DMS79 treated with DMSO at 0.1 percent for 48 hours (cell line): Measurements from ENCODE around the gene TTC39C.

Source experiments
- DNase-seq: peaks from one replicate; lab custom pipeline; 2025; lab: John Stamatoyannopoulos, UW

Gene TTC39C

DNA sequence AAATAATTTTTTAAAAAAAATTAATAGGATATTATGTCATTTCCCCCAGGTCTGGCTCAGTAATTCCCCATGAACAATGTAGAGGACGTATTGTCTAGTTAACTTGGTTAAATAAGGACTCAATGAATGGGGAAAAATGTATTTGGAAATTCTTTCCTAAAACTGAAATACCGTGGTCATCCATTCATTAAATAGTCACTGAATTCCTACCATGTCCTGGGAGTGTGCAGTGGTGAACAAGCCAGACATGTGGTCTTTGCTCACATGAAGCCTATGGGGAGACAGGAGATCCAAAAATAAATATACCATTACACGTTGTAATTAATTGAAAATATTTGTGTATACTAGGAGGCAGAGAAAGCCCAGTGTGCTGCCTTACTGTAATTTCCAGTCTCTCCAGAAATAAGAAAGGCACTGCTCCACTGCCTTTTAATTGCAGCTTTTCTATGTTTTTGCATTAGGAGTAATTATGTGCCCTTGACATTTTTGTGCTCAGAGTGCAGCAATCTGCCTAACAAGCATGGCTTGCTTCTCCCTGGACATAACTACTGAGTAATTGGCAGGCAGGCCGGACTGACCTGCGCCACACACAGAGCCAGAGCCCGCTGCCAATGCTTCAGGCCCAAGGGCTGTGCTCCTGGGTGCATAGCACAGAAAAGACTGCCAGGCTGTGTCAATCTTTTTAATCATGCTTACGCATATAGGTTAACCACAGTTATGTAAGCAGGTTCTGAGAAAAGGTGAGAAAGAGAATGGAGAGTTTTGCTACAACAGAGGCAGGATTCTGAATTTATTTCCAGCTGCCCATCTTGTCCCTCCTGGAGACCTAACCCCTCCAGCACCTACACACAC lies 22.2 kb upstream of the TTC39C start:
- peak; percentile 64 for DNase-seq

DNA sequence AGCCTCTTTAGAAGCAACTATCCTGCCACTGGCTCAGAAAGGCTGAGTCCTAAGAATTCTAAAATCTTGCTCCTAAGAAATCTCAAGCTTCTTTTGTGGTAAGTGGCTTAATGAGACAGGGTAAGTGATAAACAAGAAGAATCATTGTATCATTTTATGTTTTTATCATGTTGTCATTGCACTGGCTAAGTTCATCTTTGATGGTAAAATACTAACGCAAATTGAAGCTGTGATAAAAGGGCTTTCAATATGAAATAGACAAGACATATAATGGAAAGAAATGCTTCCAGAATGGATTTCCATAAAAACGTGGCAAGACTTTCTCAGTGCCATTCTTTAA lies 21.6 kb upstream of the TTC39C start:
- DNase-seq = no peak

DNA sequence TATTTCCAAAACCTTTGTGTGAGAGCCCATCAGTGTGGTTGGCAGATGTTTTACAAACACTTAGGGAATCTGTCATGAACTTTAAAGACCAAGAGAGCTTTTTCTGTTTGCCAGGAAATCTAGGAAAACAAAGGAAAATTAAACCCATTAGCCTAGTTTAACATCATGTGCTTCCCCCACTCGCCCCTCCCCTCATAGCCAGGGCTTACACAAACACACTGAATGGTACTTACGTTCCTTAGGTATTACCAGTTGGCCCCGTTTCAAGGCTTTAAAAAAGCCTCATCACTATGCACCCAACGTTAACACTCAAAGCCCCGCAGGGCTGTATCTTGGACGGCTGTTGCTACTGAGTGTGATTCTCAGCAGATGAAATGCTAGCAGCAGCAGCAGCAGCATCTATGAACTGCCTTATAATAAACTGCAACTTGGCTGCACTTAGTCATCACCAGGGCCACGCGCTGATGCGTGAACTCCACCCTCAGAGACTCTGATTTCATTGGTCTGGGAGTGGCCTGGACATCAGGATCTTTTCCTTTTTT lies 20.1 kb upstream of the TTC39C start:
- DNase-seq = peak; percentile 97

DNA sequence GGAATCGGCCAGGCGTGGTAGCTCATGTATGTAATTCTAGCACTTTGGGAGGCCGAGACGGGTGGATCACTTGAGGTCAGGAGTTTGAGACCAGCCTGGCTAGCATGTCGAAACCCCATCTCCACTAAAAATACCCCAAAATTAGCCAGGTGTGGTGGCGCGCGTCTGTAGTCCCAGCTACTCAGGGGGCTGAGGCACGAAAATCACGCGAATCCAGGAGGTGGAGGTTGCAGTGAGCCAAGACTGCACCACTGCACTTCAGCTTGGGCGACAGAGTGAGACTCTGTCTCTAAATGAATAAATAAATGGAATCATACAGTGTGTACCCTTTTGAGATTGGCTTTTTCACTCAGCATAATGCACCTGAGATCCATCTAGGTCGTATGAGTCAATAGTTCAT lies 19.4 kb upstream of the TTC39C start:
- DNase-seq = peak; percentile 34

DNA sequence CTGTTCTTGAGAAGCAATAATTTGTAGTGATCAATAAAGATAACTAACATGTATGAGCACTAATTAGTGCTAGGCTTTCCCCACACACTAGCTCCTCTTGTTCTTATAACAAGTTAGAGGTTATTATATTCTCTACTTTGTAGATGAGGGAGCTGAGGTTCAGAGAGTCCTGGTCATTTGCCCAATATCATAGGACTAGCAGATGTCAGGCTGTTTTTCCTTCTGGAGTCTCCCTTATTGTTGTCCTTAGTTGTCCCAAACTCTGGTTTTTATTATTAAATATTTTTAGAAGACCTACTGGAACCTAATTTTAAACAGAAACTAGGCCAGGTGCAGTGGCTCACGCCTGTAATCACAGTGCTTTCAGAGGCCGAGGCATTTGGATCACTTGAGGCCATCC lies 16.5 kb upstream of the TTC39C start:
- DNase-seq = no peak

DNA sequence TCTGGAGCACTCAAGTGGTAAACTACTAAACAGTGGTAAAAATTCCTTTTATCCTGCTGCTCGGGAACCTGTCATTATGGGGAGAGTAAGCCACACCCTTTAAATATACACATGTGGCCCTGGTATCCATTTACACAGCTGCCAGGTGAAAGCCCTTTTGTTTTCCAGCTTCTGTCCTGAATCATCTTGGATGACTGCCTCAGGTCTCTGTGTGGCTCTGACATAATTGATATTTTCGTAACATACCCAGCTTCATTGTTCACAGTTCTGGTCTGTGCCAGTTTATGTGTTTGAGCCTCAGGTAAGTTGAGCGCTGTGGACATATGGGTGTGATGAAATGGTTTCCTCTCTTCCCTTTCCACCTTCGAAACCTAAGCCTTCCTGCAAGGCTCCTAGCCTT lies 15.7 kb upstream of the TTC39C start:
- peak; percentile 81 for DNase-seq

DNA sequence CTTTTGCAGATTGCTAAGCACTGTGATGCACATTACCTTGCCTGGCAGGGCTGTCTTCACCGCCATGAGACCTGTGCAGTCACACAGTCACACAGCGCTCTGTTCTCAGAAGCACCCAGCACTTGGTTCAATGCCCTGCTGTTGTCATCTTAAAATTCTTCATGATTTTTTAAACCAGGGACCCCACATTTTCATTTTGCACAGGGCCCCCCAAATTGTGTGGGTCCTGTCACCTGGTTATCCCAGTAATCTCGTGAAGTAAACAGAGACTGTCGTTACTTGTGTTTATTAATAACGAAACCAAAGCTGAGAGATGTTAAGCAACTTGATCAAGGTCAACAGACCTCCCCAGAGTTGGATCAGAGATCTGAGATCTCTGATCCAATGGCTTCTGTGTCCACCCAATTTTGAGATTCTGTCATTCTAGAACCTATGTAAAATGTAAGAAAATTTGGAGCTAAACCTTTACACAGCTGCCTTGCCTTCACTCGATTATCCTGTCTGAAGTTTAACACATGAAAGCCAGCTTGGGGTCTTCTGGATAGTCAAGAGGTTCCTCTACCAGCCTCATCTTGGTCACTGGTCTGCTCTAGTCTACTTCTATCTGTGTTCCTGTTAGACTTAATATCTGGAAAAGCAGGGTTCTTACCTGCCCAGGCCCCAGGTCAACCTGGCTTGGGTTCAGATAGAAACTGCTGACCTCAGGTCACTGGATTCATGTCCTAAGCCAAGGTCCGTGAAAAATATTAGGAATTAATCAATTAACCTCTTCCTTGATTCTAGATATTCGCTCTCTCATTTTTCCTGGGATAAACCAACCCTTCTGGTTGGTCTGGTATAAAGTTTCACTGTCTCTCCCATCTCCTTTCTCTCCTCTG lies 13.7 kb upstream of the TTC39C start:
- DNase-seq = no peak

DNA sequence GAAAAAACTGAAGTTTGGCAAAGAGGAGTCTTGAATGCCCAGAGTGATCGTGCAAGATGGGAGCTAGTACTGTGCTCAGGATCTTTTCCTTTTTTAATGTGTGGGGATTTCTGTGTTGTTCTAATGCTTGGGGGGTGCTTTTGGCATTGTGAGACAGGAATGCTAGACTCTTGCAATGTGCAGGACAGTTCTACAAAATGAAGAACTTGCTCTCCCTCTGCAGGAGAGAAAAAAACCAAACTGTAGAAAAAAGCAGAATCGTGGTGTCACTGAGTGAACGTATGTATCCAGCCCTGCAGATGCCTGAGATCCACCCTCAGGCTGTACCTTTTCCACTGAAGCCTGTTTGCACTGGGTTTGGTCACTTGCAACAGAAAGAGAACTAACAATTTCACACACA lies 12.1 kb upstream of the TTC39C start:
- DNase-seq = no peak

DNA sequence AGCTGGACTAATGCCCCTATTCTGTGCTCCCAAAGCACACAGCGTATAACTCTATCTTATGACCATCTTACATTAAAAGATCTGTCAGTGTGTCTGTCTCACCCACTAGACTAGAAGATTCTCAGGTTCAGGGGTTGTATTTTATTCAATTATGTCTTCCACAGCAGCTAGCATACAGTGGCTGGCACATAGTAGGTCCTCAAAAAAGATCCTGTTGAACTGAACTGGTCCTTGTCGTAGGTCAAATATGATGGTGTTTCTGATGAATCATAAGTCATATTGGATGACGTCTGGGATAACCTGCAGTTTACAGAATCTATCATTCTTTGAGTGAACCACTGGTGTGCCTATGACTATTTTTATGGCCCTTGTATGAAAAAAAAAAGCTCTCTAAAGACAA lies 11.3 kb upstream of the TTC39C start:
- DNase-seq = no peak

DNA sequence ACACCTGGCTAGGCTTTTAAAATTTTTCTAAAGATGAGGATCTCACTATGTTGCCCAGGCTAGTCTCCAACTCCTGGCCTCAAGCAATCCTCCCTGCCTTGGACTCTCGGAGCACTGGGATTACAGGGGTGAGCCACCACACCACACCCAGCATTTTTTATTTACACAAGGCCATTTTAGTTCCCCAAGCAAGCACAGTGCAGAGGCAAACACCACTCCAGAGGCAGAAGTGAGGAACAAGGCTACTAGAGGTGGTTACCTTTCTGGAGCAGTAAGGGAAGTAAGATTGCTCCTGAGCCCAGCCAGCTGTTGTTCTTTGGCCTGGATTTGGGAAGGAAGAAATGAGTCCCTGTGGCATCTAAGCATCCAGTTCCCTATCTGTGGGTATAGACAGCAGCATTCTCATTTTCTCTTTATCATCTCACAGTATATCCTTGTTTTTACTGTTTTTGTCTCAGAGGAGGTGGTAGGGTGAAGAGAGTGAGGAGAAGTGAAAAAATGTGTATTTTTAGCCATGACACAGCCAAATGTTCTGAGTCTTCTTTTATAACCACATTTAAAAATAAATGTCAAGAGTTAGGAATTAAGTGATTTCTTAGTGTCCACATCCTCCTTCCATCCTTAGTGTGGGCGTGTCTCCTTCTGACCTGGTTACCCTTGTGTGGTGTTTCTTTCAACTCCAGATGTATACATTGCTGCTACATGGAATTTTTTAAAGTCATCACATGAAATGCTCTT lies 10.5 kb upstream of the TTC39C start:
- no peak for DNase-seq

DNA sequence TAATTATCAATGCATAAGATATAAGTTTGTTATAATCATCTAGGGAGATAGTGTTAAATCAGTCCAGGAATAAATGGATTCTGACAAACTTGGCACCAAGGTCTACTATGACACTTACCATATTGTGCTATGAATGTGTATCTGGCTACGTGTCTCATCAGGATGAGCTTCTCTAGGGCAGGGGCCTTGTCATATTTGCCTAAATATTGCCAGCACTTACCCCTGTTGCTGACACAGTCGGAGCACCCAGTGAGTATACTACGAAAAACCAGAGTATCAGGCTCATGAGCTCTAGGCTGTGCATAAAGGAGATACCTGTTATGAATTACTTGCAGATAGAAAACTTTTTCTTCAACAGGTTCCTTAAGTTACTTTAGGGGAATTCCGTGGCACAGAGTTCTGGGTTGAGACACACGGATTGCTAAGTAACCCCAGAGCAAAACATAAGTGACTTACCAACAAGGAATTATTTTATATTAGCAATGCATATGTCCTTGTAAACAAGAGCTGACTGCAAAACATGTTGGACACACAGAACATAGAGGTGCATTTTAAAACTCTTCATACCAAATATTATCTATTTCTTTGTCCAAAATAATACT lies 7.7 kb upstream of the TTC39C start:
- DNase-seq = no peak

DNA sequence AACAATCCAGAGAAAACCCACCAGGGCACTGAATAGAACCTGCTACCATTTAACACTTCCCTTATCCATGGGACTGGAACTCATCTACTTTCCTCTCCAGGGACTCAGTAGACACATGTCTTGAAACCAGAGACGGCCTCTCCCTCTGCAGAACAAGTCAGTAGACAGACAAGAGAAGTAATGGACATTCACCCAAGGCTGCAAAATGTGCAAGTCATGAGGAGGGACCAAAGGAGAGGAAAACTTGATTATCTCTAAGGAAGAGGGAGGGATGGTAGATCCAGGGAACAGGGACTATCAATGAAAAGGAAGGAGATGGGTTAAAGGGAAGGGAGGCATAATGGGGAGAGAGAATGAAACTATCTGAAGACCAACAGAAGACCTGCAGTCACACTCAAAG lies 5.3 kb upstream of the TTC39C start:
- no peak for DNase-seq

DNA sequence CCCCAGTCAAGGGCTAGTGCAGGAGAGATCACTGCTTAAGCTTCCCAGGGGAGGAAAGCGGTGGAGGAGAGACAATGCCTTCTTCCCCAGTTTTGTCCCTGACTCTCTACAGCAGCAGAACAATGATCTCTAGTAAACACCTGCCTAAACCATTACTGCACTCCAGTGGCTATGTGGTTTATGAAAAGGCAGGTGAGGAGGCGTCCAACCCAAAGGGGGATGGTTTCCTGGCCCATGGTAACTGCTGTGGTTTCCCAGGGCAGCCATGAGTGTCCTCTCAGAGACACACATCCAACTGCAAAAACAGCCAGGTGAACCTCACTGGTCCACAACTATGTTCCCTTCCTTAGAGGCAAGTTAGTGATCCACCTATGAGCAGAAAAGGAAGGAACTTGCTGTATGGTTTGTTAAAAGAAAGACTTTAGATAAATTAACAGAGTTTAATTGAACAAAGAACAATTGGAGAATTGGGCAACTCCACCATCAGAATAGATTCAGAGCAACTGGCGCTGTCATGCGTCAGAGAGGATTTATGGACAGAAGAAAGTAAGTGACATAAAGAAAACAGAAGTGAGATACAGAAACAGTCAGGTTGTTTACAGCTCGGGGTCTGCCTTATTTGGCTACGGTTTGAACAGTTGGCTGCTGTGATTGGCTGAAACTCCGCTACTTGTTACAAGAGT lies 4.8 kb upstream of the TTC39C start:
- peak; percentile 81 for DNase-seq

DNA sequence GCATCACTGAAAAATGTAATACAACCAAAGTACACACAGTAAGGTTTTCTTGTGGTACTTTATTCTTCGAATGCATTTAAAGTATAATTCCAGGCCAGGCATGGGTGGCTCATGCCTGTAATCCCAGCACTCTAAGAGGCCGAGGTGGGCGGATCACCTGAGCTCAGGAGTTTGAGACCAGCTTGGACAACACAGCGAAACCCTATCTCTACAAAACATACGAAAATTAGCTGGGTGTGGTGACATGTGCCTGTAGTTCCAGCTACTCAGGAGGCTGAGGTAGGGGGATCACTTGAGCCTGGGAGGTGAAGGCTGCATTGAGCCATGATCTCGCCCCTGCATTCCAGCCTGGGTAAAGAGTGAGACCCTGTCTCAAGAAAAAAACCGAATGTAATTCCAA lies 3.9 kb upstream of the TTC39C start:
- no peak for DNase-seq

DNA sequence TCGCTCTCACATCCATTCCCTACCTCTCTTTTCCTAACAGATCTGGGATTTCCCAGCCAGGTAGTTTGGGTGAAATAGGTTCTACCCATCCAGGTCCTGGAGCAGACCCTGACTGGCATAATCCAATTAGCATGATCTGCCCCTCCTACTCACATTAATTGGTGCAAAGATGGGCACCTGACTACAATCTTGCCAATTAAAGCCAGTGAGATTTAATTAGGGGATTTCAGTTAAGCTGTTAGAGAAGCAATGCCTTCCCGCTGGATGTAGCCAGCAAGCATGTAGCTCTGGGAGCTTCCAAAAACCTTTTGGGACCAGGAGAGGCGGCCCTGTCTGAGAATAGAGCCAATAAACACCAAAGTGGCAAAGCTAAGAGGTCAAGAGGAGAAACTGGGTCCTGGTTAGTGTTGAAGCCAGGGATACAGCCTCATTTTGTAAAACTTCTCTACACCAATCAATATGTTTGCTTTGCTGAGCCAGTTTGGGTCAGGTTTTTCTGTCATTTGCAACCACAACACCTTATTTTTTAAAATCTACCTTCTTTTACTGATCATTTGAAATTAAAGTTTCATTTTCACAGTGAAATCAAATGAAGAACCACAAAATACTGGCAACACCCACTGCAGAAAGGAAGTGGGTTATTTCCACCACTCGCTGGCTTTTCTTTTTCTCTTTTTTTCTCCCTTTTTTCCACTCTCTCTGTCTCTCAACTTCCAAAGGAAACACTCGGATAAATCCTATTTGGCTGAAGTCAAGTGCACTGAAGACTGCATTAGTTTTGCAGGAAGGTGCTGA lies 3.2 kb upstream of the TTC39C start:
- DNase-seq = no peak

DNA sequence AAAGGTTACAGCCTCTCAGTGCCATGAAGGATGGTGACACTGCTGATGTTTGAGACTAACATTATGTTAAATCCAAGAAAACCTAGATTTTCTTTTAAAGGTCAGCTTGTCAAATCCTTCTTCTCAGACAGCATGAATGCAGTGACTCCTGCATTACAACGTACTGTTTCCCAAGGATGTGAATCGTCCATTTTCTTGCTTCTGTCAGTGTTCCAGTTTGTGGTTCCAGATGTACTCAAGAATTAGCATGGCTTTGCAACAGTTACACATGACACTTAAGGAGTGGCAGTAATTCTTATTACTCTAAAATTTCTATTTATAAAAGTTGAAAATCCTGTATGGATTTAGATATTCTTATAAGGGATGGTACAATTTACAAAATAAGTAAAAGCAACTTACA lies 1.5 kb upstream of the TTC39C start:
- DNase-seq = no peak

DNA sequence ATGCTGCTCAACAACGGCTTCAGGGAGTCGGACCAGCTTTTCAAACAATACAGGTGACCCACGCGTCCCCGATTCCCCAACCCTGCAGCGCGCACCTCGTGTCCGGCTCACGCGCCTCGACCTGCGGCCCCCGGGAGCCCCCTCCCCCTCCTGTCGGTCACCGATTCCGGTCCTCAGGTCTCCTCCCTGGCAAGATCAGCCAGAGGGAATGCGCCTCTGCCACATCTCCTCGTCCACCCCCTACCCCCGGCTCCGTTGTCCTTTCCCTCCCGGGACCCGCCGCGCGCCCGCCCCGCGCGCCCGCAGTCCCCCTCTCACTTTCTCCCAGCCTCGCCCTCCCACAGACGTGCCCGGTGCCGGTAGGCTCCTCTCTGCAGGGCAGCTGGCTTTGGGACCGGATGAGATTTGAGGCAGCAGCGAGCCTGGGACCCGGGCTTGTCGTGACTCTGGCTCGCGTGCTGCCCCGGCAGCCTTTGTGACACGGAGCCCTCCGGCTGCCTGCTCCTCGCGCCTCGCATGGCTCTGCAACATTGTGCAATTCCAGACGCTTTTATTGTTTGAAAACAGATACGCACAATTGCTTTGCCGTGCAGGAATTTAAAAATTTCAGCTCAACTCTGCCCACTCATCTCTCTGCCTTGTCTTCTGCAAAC lies 558 bp downstream of the TTC39C start:
- peak; percentile 56 for DNase-seq

DNA sequence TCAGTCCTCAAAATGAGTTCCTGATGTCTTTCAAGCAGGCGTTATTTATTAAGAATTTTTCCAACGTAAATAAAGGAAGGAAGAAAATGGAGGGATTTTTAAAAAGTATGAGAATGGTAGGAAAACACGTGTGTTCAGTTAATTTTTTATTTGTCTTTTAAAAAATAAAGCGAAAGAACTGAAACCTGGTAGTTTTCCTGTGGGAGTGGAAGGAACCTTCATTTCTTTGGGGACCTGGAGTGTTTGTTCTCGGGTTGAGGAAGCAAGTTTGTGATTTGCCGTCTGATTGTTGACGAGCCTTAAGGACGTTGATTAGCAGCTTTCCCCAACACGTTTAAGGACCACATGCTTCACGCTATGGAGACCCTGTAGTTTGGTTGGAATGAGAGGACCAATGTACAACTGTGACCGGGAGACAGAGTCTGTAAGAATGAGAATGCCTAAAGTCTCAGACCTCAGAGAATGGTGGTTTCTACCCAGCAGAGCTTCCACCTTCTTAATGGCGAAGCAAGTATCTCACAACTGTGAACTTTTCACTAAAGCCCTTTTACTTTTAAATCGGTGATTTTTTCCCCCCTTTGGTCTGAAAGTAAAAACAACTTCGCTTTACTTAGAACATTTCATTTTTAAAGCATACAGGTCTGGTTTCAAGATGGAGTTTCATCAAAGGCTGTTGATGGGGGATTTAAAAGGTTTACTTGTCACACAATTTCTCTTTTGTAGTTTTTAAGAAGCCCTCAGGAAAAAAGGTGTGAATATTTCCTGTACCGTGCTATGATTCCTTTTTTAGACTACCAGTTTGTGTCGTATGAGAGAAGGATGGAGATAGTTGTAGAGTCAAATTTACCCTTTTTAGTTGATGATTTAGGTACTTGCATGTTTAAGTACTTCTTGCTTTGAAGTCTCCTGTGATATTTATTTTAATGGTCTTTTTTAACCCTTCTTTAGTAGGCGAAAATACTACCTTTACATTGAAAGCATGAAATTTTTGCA lies 1.4 kb downstream of the TTC39C start:
- DNase-seq = peak; percentile 37

DNA sequence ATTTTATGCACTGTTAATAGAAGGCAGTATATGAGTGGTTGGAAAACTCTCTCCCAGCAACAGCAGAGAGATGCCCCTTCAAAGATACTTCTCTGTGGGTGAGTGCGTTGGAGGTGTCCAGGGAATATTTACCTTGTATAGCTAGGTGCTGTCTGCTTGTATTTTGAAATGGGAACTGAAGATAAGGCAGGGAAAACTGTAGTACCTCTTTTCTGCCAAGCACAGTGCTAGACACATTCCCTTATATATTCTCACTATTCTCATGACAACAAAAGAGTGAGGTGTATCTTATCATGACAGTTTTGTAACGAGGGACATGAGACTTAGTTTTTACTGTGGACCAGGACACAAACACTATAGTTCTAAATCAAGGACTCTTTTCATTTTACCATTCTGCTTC lies 2.1 kb downstream of the TTC39C start:
- peak; percentile 45 for DNase-seq
